ENCODE results near the gene FRMPD2. TPM values are rescaled to one million over a fixed set of nuclear protein-coding genes. Genes with fewer than 3 reads are reported as not detected.

FRMPD2 gene
- 1.2 TPM for polyA plus RNA-seq (2012; ENCODE audit: low read depth, missing spikeins)

GRCh38 chr10:48274636-48275035, at the start of gene FRMPD2:
FRMPD2 (minus strand) TSS chr10:48274696; CDS start chr10:48274567, 129 bp downstream.
- FAIRE-seq (no peak), DNase-seq (ENCODE audit: insufficient read length, low spot score) (no peak)
- TF ChIP-seq POLR2A (IDR thresholded peaks at IDR 0.05; ENCODE audit: low read depth, low read length) (no peak), SPI1 (IDR thresholded peaks at IDR 0.05; ENCODE audit: low read depth, low read length) (no peak), POLR2AphosphoS5 (IDR thresholded peaks at IDR 0.05; ENCODE audit: low read depth, low read length) (no peak), PAX5 (IDR thresholded peaks at IDR 0.05; ENCODE audit: insufficient read depth, low read length, severe bottlenecking) (no peak), POU2F2 (IDR thresholded peaks at IDR 0.05; ENCODE audit: low read depth, low read length) (no peak), TAF1 (IDR thresholded peaks at IDR 0.05; ENCODE audit: low read depth, low read length) (no peak)

- no peak for DNase-seq (ENCODE audit: insufficient read length, low spot score)
- no peak for FAIRE-seq
- no peak for TF ChIP-seq TAF1 (IDR thresholded peaks at IDR 0.05; ENCODE audit: low read depth, low read length)
- no peak for TF ChIP-seq POLR2AphosphoS5 (IDR thresholded peaks at IDR 0.05; ENCODE audit: low read depth, low read length)
- TF ChIP-seq PAX5 (IDR thresholded peaks at IDR 0.05; ENCODE audit: insufficient read depth, low read length, severe bottlenecking) = no peak
- TF ChIP-seq SPI1 (IDR thresholded peaks at IDR 0.05; ENCODE audit: low read depth, low read length) = no peak
- no peak for TF ChIP-seq POU2F2 (IDR thresholded peaks at IDR 0.05; ENCODE audit: low read depth, low read length)
- TF ChIP-seq POLR2A (IDR thresholded peaks at IDR 0.05; ENCODE audit: low read depth, low read length) = no peak
Measured at GRCh38 chr10:48322017-48322416, 47.5 kb upstream of the FRMPD2 start.

GRCh38 chr10:48317321-48317990, 43.0 kb upstream of the FRMPD2 start:
- TF ChIP-seq POLR2A (IDR thresholded peaks at IDR 0.05; ENCODE audit: low read depth, low read length) = no peak
- no peak for TF ChIP-seq TAF1 (IDR thresholded peaks at IDR 0.05; ENCODE audit: low read depth, low read length)
- TF ChIP-seq POLR2AphosphoS5 (IDR thresholded peaks at IDR 0.05; ENCODE audit: low read depth, low read length) = no peak
- no peak for TF ChIP-seq PAX5 (IDR thresholded peaks at IDR 0.05; ENCODE audit: insufficient read depth, low read length, severe bottlenecking)
- TF ChIP-seq SPI1 (IDR thresholded peaks at IDR 0.05; ENCODE audit: low read depth, low read length) = no peak
- TF ChIP-seq POU2F2 (IDR thresholded peaks at IDR 0.05; ENCODE audit: low read depth, low read length) = no peak

GRCh38 chr10:48316236-48316635, 41.7 kb upstream of the FRMPD2 start:
- peak; percentile 47 for FAIRE-seq
- DNase-seq (ENCODE audit: insufficient read length, low spot score) = no peak
- no peak for TF ChIP-seq POLR2AphosphoS5 (IDR thresholded peaks at IDR 0.05; ENCODE audit: low read depth, low read length)
- no peak for TF ChIP-seq POLR2A (IDR thresholded peaks at IDR 0.05; ENCODE audit: low read depth, low read length)
- TF ChIP-seq PAX5 (IDR thresholded peaks at IDR 0.05; ENCODE audit: insufficient read depth, low read length, severe bottlenecking) = no peak
- no peak for TF ChIP-seq TAF1 (IDR thresholded peaks at IDR 0.05; ENCODE audit: low read depth, low read length)
- no peak for TF ChIP-seq POU2F2 (IDR thresholded peaks at IDR 0.05; ENCODE audit: low read depth, low read length)
- TF ChIP-seq SPI1 (IDR thresholded peaks at IDR 0.05; ENCODE audit: low read depth, low read length) = no peak

More at GRCh38 chr10:48317321-48317990, 43.0 kb upstream of the FRMPD2 start:
- DNase-seq (ENCODE audit: insufficient read length, low spot score) (no peak), FAIRE-seq (no peak)

- DNase-seq (ENCODE audit: insufficient read length, low spot score) = no peak
Measured at GRCh38 chr10:48314107-48314506, 39.6 kb upstream of the FRMPD2 start.

GRCh38 chr10:48309711-48310226, 35.3 kb upstream of the FRMPD2 start:
- DNase-seq (ENCODE audit: insufficient read length, low spot score) = no peak
- FAIRE-seq = peak; percentile 76
- TF ChIP-seq POLR2AphosphoS5 (IDR thresholded peaks at IDR 0.05; ENCODE audit: low read depth, low read length) (no peak), POU2F2 (IDR thresholded peaks at IDR 0.05; ENCODE audit: low read depth, low read length) (no peak), SPI1 (IDR thresholded peaks at IDR 0.05; ENCODE audit: low read depth, low read length) (0 out of 2 replicates have a peak, but pooled peaks have one; percentile 9), POLR2A (IDR thresholded peaks at IDR 0.05; ENCODE audit: low read depth, low read length) (no peak), TAF1 (IDR thresholded peaks at IDR 0.05; ENCODE audit: low read depth, low read length) (no peak), PAX5 (IDR thresholded peaks at IDR 0.05; ENCODE audit: insufficient read depth, low read length, severe bottlenecking) (no peak)

More at GRCh38 chr10:48314107-48314506, 39.6 kb upstream of the FRMPD2 start:
- no peak for FAIRE-seq
- TF ChIP-seq POLR2A (IDR thresholded peaks at IDR 0.05; ENCODE audit: low read depth, low read length) (no peak), PAX5 (IDR thresholded peaks at IDR 0.05; ENCODE audit: insufficient read depth, low read length, severe bottlenecking) (no peak), POU2F2 (IDR thresholded peaks at IDR 0.05; ENCODE audit: low read depth, low read length) (no peak), POLR2AphosphoS5 (IDR thresholded peaks at IDR 0.05; ENCODE audit: low read depth, low read length) (no peak), TAF1 (IDR thresholded peaks at IDR 0.05; ENCODE audit: low read depth, low read length) (no peak)

- TF ChIP-seq SPI1 (IDR thresholded peaks at IDR 0.05; ENCODE audit: low read depth, low read length) (no peak), PAX5 (IDR thresholded peaks at IDR 0.05; ENCODE audit: insufficient read depth, low read length, severe bottlenecking) (no peak), TAF1 (IDR thresholded peaks at IDR 0.05; ENCODE audit: low read depth, low read length) (no peak)
- DNase-seq (ENCODE audit: insufficient read length, low spot score) = no peak
- no peak for FAIRE-seq
Measured at GRCh38 chr10:48307711-48308018, 33.2 kb upstream of the FRMPD2 start.

- TF ChIP-seq SPI1 (IDR thresholded peaks at IDR 0.05; ENCODE audit: low read depth, low read length) = no peak
- no peak for TF ChIP-seq TAF1 (IDR thresholded peaks at IDR 0.05; ENCODE audit: low read depth, low read length)
- no peak for TF ChIP-seq POU2F2 (IDR thresholded peaks at IDR 0.05; ENCODE audit: low read depth, low read length)
- TF ChIP-seq PAX5 (IDR thresholded peaks at IDR 0.05; ENCODE audit: insufficient read depth, low read length, severe bottlenecking) = no peak
- TF ChIP-seq POLR2A (IDR thresholded peaks at IDR 0.05; ENCODE audit: low read depth, low read length) = no peak
- no peak for TF ChIP-seq POLR2AphosphoS5 (IDR thresholded peaks at IDR 0.05; ENCODE audit: low read depth, low read length)
- DNase-seq (ENCODE audit: insufficient read length, low spot score) (peak; percentile 53), FAIRE-seq (peak; percentile 5)
Measured at GRCh38 chr10:48306870-48307710, 32.6 kb upstream of the FRMPD2 start.

GRCh38 chr10:48306265-48306869, 31.9 kb upstream of the FRMPD2 start, which contains the start of gene MAPK8:
MAPK8 (plus strand) TSS chr10:48306677; CDS start chr10:48401661, 94,984 bp downstream.
- TF ChIP-seq SPI1 (IDR thresholded peaks at IDR 0.05; ENCODE audit: low read depth, low read length) (no peak), POLR2AphosphoS5 (IDR thresholded peaks at IDR 0.05; ENCODE audit: low read depth, low read length) (peak; percentile 49; the same call in 1 of the 2 replicates), POLR2A (IDR thresholded peaks at IDR 0.05; ENCODE audit: low read depth, low read length) (peak; percentile 61; the same call in 1 of the 2 replicates), PAX5 (IDR thresholded peaks at IDR 0.05; ENCODE audit: insufficient read depth, low read length, severe bottlenecking) (no peak), TAF1 (IDR thresholded peaks at IDR 0.05; ENCODE audit: low read depth, low read length) (no peak), POU2F2 (IDR thresholded peaks at IDR 0.05; ENCODE audit: low read depth, low read length) (no peak)
- FAIRE-seq = peak; percentile 94

More at GRCh38 chr10:48306265-48306869, 31.9 kb upstream of the FRMPD2 start, which contains the start of gene MAPK8:
- DNase-seq (ENCODE audit: insufficient read length, low spot score) = peak; percentile 95

Data from GM12891 (cell line).